SK-N-SH (cell line): ENCODE measurements around the gene ANKRD12. TPM values are rescaled to one million over a fixed set of nuclear protein-coding genes. Genes with fewer than 3 reads are reported as not detected.

Experiments
- CTCF ChIA-PET: fragments of 300-600, 350-600 bp; formaldehyde crosslinking; extraction: SDS; loops from one replicate; lab custom pipeline; 2021; lab: Yijun Ruan, JAX
- POLR2A ChIA-PET: fragments of 350-600 bp; sonication (Branson Sonifier 250); formaldehyde crosslinking; extraction: SDS; loops from one replicate; lab custom pipeline; 2020; ENCODE audit warnings: antibody characterized with exemption, inconsistent platforms; lab: Yijun Ruan, JAX
- DNase-seq: peaks from one replicate; pipeline ENCODE4 v3.0.0; 2012
- H2AFZ ChIP-seq: fragments of 200-600 bp; sonication (generic); 2 replicates; pipeline ENCODE4 v1.8.1; 2016; ENCODE audit warnings: antibody characterized with exemption, mild to moderate bottlenecking, low read depth
- H3F3A ChIP-seq: fragments of 200-600 bp; sonication (generic); replicated peaks from 2 replicates; pipeline ENCODE3; 2016; ENCODE audit warnings: antibody characterized with exemption, mild to moderate bottlenecking; ENCODE audit not compliant: insufficient read depth
- H3K27ac ChIP-seq, 2 experiments: fragments of 200-500 bp in 1 of 2; fragments of 200-600 bp in 1 of 2; sonication (Bioruptor generic) in 1 of 2; sonication (generic), shearing (Covaris generic) in 1 of 2; 2 replicates each; pipeline versions ENCODE4 v1.5.1 to v1.6.1; 2014 to 2016; ENCODE audit warnings: low read depth in 2 of 2, inconsistent platforms in 1 of 2, low read length in 1 of 2, mild to moderate bottlenecking in 1 of 2, mixed read lengths in 1 of 2
- H3K27me3 ChIP-seq: fragments of 200-600 bp; sonication (generic), shearing (Covaris generic); 2 replicates; pipeline ENCODE4 v1.6.1; 2016; ENCODE audit warnings: mixed run types; ENCODE audit not compliant: insufficient read depth
- H3K36me3 ChIP-seq, 2 experiments: fragments of 200-500 bp in 1 of 2; fragments of 200-600 bp in 1 of 2; sonication (Bioruptor generic) in 1 of 2; sonication (generic) in 1 of 2; replicated peaks in 1 of 2; 2 replicates each; pipeline versions ENCODE3 to v1.5.1; 2014 to 2016; ENCODE audit warnings: low read length in 1 of 2, mild to moderate bottlenecking in 1 of 2; ENCODE audit not compliant: insufficient read depth in 2 of 2, control insufficient read depth in 1 of 2
- H3K4me1 ChIP-seq, 2 experiments: fragments of 200-500 bp in 1 of 2; fragments of 200-600 bp in 1 of 2; sonication (Bioruptor generic) in 1 of 2; sonication (generic), shearing (Covaris generic) in 1 of 2; 2 replicates each; pipeline versions ENCODE4 v1.5.1 to v1.6.1; 2014 to 2016; ENCODE audit warnings: low read depth in 1 of 2, low read length in 1 of 2, mixed run types in 1 of 2; ENCODE audit not compliant: insufficient read depth in 2 of 2, control insufficient read depth in 1 of 2
- H3K4me2 ChIP-seq: fragments of 200-600 bp; sonication (generic), shearing (Covaris generic); 2 replicates; pipeline ENCODE4 v1.6.1; 2017; ENCODE audit warnings: mixed run types
- H3K4me3 ChIP-seq, 2 experiments: fragments of 200-500 bp in 1 of 2; fragments of 200-600 bp in 1 of 2; sonication (Bioruptor generic) in 1 of 2; sonication (generic), shearing (Covaris generic) in 1 of 2; 2 replicates each; pipeline versions ENCODE4 v1.5.1 to v1.8.1; 2014 to 2016; ENCODE audit warnings: low read depth in 2 of 2, inconsistent platforms in 1 of 2, low read length in 1 of 2, mild to moderate bottlenecking in 1 of 2, mixed read lengths in 1 of 2, moderate library complexity in 1 of 2
- H3K79me2 ChIP-seq: fragments of 200-600 bp; sonication (generic); 2 replicates; pipeline ENCODE4 v1.8.1; 2017; ENCODE audit warnings: mild to moderate bottlenecking; ENCODE audit not compliant: insufficient read depth
- H3K9ac ChIP-seq: fragments of 200-600 bp; sonication (generic); 2 replicates; pipeline ENCODE4 v1.6.1; 2017; ENCODE audit warnings: mixed run types
- H3K9me2 ChIP-seq: fragments of 200-600 bp; sonication (generic); 2 replicates; pipeline ENCODE4 v1.6.1; 2017; ENCODE audit warnings: mixed run types
- H3K9me3 ChIP-seq: fragments of 200-600 bp; sonication (generic); 2 replicates; pipeline ENCODE4 v1.6.1; 2017; ENCODE audit warnings: mixed run types, mild to moderate bottlenecking, moderate library complexity
- H4K20me1 ChIP-seq: fragments of 200-600 bp; sonication (generic); 2 replicates; pipeline ENCODE4 v1.6.1; 2017; ENCODE audit warnings: mild to moderate bottlenecking, mixed run types; ENCODE audit not compliant: insufficient read depth
- EP300 ChIP-seq, 2 experiments: IDR thresholded peaks; 2 replicates each; pipeline versions ENCODE4 v1.4.0 to v1.6.1; 2012; ENCODE audit warnings: borderline replicate concordance in 1 of 2, low read depth in 1 of 2, low read length in 1 of 2
- FOSL2 ChIP-seq: IDR thresholded peaks from 2 replicates; pipeline ENCODE4 v1.4.0; 2012; ENCODE audit warnings: low read depth, mild to moderate bottlenecking, moderate library complexity, borderline replicate concordance
- FOXM1 ChIP-seq: IDR thresholded peaks from 2 replicates; pipeline ENCODE4 v1.4.0; 2012; ENCODE audit warnings: low read depth, mild to moderate bottlenecking
- JUND ChIP-seq: IDR thresholded peaks from 2 replicates; pipeline ENCODE4 v1.4.0; 2012
- MEF2A ChIP-seq: IDR thresholded peaks from 2 replicates; pipeline ENCODE4 v1.4.0; 2012; ENCODE audit warnings: low read depth, borderline replicate concordance
- MXI1 ChIP-seq: IDR thresholded peaks from 2 replicates; pipeline ENCODE4 v1.6.1; 2012; ENCODE audit warnings: mild to moderate bottlenecking, low read depth, low read length, improper control_type of control experiment
- NFIC ChIP-seq: IDR thresholded peaks from 2 replicates; pipeline ENCODE4 v1.4.0; 2012; ENCODE audit warnings: borderline replicate concordance
- NRF1 ChIP-seq: IDR thresholded peaks from 2 replicates; pipeline ENCODE4 v1.6.1; 2012; ENCODE audit warnings: low read depth, mild to moderate bottlenecking, low read length
- POLR2AphosphoS5 ChIP-seq: IDR thresholded peaks from 2 replicates; pipeline ENCODE4 v1.6.1; 2012; ENCODE audit warnings: low read depth, low read length
- RAD21 ChIP-seq: IDR thresholded peaks from 2 replicates; pipeline ENCODE4 v1.6.1; 2012; ENCODE audit warnings: mild to moderate bottlenecking, low read length
- RCOR1 ChIP-seq: fragments of 150-350 bp; IDR thresholded peaks from 2 replicates; pipeline ENCODE4 v1.6.1; 2017; ENCODE audit warnings: antibody characterized with exemption, low read length
- SMC3 ChIP-seq: IDR thresholded peaks from 2 replicates; pipeline ENCODE4 v1.6.1; 2012; ENCODE audit warnings: low read depth, low read length, improper control_type of control experiment
- YY1 ChIP-seq: IDR thresholded peaks from 2 replicates; pipeline ENCODE4 v1.4.0; 2012; ENCODE audit warnings: low read depth, mild to moderate bottlenecking
- polyA plus RNA-seq, 3 experiments: library from polyadenylated mRNA; depleted of rRNA; stranded (reverse); fragments of >200 nt; gene quantifications; 2 replicates each; pipeline ENCODE4 v1.2.3, GENCODE V29; 2012
- TF ChIP-seq, protein P1 (sequence below): fragments of 150-350 bp; IDR thresholded peaks from 2 replicates; pipeline ENCODE4 v1.6.1; 2016; ENCODE audit warnings: mild to moderate bottlenecking, low read depth, low read length
- TF ChIP-seq, protein P2 (sequence below): IDR thresholded peaks from 2 replicates; pipeline ENCODE4 v1.4.0; 2012; ENCODE audit warnings: low read depth, borderline replicate concordance
- TF ChIP-seq, protein P3 (sequence below): IDR thresholded peaks from 2 replicates; pipeline ENCODE4 v1.4.0; 2012; ENCODE audit warnings: low read depth, borderline replicate concordance
- TF ChIP-seq, protein P4 (sequence below): IDR thresholded peaks from 2 replicates; pipeline ENCODE4 v1.4.0; 2012; ENCODE audit warnings: low read depth
- TF ChIP-seq, protein P5 (sequence below): IDR thresholded peaks from 2 replicates; pipeline ENCODE4 v1.6.1; 2012; ENCODE audit warnings: mild to moderate bottlenecking, low read depth, low read length, moderate library complexity
- TF ChIP-seq, protein P6 (sequence below): fragments of 200-600 bp; sonication (generic); IDR thresholded peaks from 2 replicates; pipeline ENCODE4 v1.6.1; 2017; ENCODE audit warnings: antibody characterized with exemption, mild to moderate bottlenecking, moderate library complexity

ANKRD12 gene
- polyA plus RNA-seq, 1 of the 3 experiments (the other 2 are of a cell fraction) = 1.3 TPM

DNA sequence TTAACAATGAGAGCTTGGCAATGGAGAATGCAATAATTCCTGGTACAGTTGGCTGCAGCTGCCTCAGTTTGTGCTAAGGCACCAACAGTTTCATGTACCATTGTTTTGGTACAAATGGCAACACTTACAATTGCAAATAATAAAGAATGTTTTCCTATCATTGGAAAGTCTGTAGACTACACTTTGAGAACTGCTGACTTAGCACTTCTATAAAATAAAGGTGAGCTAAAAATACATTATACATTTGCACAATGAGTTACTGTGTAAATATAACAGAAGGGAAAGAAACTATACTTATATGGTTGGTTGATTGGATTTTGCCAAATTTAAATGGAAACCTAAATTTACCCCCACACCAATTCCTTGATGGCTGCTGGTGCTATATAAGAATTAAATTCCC, 153.1 kb downstream of the ANKRD12 start (continued):
- TF ChIP-seq MXI1 (no peak), FOSL2 (no peak), RAD21 (no peak), JUND (no peak)
- TF ChIP-seq, protein P1, sequence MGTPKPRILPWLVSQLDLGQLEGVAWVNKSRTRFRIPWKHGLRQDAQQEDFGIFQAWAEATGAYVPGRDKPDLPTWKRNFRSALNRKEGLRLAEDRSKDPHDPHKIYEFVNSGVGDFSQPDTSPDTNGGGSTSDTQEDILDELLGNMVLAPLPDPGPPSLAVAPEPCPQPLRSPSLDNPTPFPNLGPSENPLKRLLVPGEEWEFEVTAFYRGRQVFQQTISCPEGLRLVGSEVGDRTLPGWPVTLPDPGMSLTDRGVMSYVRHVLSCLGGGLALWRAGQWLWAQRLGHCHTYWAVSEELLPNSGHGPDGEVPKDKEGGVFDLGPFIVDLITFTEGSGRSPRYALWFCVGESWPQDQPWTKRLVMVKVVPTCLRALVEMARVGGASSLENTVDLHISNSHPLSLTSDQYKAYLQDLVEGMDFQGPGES = no peak

DNA sequence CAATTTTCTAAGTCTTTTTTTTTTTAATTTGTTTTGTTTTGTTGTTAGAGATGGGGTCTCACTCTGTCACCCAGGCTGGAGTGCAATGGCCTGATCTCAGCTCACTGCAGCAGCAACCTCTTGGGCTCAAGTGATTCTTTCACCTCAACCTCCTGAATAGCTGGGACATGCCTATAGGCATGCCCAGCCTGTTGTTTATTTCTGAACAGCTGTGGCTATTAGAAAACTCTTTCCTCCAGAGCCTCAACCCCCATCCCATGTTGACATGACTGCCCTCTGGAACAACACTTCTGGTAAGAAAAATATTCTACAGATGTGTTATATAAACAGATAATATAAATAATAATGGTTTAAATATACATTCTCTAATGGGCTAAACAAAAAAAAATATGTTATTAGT, 153.6 kb downstream of the ANKRD12 start:
- Histone ChIP-seq H4K20me1 (no peaks in the 10 kb centered on the region), H3K4me1 (no peaks in the 10 kb centered on the region), H3K9me2 (no peaks in the 10 kb centered on the region), H3K4me2 (no peak overlapping the region), H3K9me3 (no peaks in the 10 kb centered on the region), H2AFZ (no peak overlapping the region), H3K27ac (no peak overlapping the region), H3K9ac (no peak overlapping the region), H3K36me3 (no peaks in the 10 kb centered on the region), H3K27me3 (no peaks in the 10 kb centered on the region), H3F3A (peaks cover 3% of the 10 kb centered on the region), H3K4me3 (no peak overlapping the region), H3K79me2 (no peaks in the 10 kb centered on the region)
- no peak for DNase-seq
- POLR2A ChIA-PET = no interaction called here
- CTCF ChIA-PET = no interaction called here
- TF ChIP-seq SMC3 (no peak), POLR2AphosphoS5 (no peak), FOXM1 (no peak), YY1 (no peak), JUND (no peak), FOSL2 (no peak), NRF1 (no peak), NFIC (no peak), RCOR1 (no peak), EP300 (IDR thresholded peaks at IDR 0.05; ENCODE audit: borderline replicate concordance in 1 of 2, low read depth in 1 of 2, low read length in 1 of 2) (no peak), MEF2A (no peak)
- TF ChIP-seq, protein P2, sequence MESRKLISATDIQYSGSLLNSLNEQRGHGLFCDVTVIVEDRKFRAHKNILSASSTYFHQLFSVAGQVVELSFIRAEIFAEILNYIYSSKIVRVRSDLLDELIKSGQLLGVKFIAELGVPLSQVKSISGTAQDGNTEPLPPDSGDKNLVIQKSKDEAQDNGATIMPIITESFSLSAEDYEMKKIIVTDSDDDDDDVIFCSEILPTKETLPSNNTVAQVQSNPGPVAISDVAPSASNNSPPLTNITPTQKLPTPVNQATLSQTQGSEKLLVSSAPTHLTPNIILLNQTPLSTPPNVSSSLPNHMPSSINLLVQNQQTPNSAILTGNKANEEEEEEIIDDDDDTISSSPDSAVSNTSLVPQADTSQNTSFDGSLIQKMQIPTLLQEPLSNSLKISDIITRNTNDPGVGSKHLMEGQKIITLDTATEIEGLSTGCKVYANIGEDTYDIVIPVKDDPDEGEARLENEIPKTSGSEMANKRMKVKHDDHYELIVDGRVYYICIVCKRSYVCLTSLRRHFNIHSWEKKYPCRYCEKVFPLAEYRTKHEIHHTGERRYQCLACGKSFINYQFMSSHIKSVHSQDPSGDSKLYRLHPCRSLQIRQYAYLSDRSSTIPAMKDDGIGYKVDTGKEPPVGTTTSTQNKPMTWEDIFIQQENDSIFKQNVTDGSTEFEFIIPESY = no peak
- TF ChIP-seq, protein P3, sequence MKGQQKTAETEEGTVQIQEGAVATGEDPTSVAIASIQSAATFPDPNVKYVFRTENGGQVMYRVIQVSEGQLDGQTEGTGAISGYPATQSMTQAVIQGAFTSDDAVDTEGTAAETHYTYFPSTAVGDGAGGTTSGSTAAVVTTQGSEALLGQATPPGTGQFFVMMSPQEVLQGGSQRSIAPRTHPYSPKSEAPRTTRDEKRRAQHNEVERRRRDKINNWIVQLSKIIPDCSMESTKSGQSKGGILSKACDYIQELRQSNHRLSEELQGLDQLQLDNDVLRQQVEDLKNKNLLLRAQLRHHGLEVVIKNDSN = no peak
- TF ChIP-seq, protein P1 = no peak
- TF ChIP-seq, protein P4, sequence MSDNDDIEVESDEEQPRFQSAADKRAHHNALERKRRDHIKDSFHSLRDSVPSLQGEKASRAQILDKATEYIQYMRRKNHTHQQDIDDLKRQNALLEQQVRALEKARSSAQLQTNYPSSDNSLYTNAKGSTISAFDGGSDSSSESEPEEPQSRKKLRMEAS = no peak
- TF ChIP-seq, protein P5, sequence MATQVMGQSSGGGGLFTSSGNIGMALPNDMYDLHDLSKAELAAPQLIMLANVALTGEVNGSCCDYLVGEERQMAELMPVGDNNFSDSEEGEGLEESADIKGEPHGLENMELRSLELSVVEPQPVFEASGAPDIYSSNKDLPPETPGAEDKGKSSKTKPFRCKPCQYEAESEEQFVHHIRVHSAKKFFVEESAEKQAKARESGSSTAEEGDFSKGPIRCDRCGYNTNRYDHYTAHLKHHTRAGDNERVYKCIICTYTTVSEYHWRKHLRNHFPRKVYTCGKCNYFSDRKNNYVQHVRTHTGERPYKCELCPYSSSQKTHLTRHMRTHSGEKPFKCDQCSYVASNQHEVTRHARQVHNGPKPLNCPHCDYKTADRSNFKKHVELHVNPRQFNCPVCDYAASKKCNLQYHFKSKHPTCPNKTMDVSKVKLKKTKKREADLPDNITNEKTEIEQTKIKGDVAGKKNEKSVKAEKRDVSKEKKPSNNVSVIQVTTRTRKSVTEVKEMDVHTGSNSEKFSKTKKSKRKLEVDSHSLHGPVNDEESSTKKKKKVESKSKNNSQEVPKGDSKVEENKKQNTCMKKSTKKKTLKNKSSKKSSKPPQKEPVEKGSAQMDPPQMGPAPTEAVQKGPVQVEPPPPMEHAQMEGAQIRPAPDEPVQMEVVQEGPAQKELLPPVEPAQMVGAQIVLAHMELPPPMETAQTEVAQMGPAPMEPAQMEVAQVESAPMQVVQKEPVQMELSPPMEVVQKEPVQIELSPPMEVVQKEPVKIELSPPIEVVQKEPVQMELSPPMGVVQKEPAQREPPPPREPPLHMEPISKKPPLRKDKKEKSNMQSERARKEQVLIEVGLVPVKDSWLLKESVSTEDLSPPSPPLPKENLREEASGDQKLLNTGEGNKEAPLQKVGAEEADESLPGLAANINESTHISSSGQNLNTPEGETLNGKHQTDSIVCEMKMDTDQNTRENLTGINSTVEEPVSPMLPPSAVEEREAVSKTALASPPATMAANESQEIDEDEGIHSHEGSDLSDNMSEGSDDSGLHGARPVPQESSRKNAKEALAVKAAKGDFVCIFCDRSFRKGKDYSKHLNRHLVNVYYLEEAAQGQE = no peak
- TF ChIP-seq, protein P6, sequence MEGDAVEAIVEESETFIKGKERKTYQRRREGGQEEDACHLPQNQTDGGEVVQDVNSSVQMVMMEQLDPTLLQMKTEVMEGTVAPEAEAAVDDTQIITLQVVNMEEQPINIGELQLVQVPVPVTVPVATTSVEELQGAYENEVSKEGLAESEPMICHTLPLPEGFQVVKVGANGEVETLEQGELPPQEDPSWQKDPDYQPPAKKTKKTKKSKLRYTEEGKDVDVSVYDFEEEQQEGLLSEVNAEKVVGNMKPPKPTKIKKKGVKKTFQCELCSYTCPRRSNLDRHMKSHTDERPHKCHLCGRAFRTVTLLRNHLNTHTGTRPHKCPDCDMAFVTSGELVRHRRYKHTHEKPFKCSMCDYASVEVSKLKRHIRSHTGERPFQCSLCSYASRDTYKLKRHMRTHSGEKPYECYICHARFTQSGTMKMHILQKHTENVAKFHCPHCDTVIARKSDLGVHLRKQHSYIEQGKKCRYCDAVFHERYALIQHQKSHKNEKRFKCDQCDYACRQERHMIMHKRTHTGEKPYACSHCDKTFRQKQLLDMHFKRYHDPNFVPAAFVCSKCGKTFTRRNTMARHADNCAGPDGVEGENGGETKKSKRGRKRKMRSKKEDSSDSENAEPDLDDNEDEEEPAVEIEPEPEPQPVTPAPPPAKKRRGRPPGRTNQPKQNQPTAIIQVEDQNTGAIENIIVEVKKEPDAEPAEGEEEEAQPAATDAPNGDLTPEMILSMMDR = no peak
